Fibroblast of lung (primary cell): ENCODE measurements around the gene BIRC5. TPM values are rescaled to one million over a fixed set of nuclear protein-coding genes. Genes with fewer than 3 reads are reported as not detected.

Experiments used
- DNase-seq, 2 donors: peaks; one replicate each; pipeline versions ENCODE4 v3.0.0 to v3.0.0-alpha.2; 2010; ENCODE audit warnings: low read depth in 2 of 2
- H2AFZ ChIP-seq: 2 replicates; pipeline ENCODE4 v1.5.1; 2012; ENCODE audit warnings: low read length, control low read depth, inconsistent platforms
- H3K27ac ChIP-seq: 2 replicates; pipeline ENCODE4 v1.5.1; 2011; ENCODE audit warnings: low read length, control low read depth; ENCODE audit not compliant: insufficient read depth
- H3K27me3 ChIP-seq: 2 replicates; pipeline ENCODE4 v1.5.1; 2011; ENCODE audit warnings: mild to moderate bottlenecking, low read length; ENCODE audit not compliant: control insufficient read depth, insufficient read depth
- H3K36me3 ChIP-seq: 2 replicates; pipeline ENCODE4 v1.5.1; 2011; ENCODE audit warnings: low read length; ENCODE audit not compliant: control insufficient read depth, insufficient read depth
- H3K4me1 ChIP-seq: 2 replicates; pipeline ENCODE4 v1.5.1; 2011; ENCODE audit warnings: low read length; ENCODE audit not compliant: control insufficient read depth, insufficient read depth; ENCODE audit errors: extremely low read depth
- H3K4me2 ChIP-seq: 2 replicates; pipeline ENCODE4 v1.5.1; 2011; ENCODE audit warnings: low read length, control low read depth; ENCODE audit not compliant: insufficient read depth; ENCODE audit errors: extremely low read depth
- H3K4me3 ChIP-seq, 4 experiments: fragments of 200-600 bp in 1 of 4; sonication (generic) in 1 of 4; replicated peaks in 1 of 4; 2 replicates each; pipeline ENCODE4 v1.5.1; 2011 to 2016; ENCODE audit warnings: low read length in 4 of 4, low read depth in 3 of 4, mild to moderate bottlenecking in 3 of 4, control low read depth in 2 of 4, inconsistent platforms in 1 of 4, mixed read lengths in 1 of 4; ENCODE audit not compliant: insufficient read depth in 1 of 4; ENCODE audit errors: control extremely low read depth in 1 of 4
- H3K79me2 ChIP-seq: 2 replicates; pipeline ENCODE4 v1.5.1; 2012; ENCODE audit warnings: mild to moderate bottlenecking, low read length, inconsistent platforms; ENCODE audit not compliant: control insufficient read depth, insufficient read depth
- H3K9ac ChIP-seq: 2 replicates; pipeline ENCODE4 v1.5.1; 2011; ENCODE audit warnings: mild to moderate bottlenecking, low read length, control low read depth; ENCODE audit not compliant: insufficient read depth
- H3K9me3 ChIP-seq: 2 replicates; pipeline ENCODE4 v1.5.1; 2012; ENCODE audit warnings: low read depth, low read length; ENCODE audit not compliant: control insufficient read depth, insufficient read depth
- H4K20me1 ChIP-seq: 2 replicates; pipeline ENCODE4 v1.5.1; 2011; ENCODE audit warnings: low read length; ENCODE audit not compliant: control insufficient read depth, insufficient read depth; ENCODE audit errors: extremely low read depth
- CTCF ChIP-seq, 2 donors: IDR thresholded peaks in 1 of 2; conservative IDR thresholded peaks in 1 of 2; 1 replicate in 1 of 2; 2 replicates in 1 of 2; pipeline ENCODE4 v1.5.1; 2011 to 2012; ENCODE audit warnings: low read length in 2 of 2, control low read depth in 1 of 2, inconsistent platforms in 1 of 2, low read depth in 1 of 2, mild to moderate bottlenecking in 1 of 2
- EZH2 ChIP-seq: IDR thresholded peaks from 2 replicates; pipeline ENCODE4 v1.5.1; 2012; ENCODE audit warnings: low read length, control low read depth, mild to moderate bottlenecking; ENCODE audit errors: missing control alignments
- polyA plus RNA-seq, 2 donors: library from polyadenylated mRNA; depleted of rRNA in 1 of 2; stranded (reverse) in 1 of 2; unstranded in 1 of 2; fragments of >200 nt; gene quantifications; 2 replicates each; pipeline ENCODE4 v1.2.1, GENCODE V29; 2011 to 2012; ENCODE audit warnings: missing spikeins in 1 of 2
- total RNA-seq: library from RNA; depleted of rRNA; stranded (reverse); fragments of >200 nt; gene quantifications from 2 replicates; pipeline ENCODE4 v1.2.1, GENCODE V29; 2014

Gene BIRC5
- total and polyA plus RNA-seq, 2 donors (not counting 1 experiment from before 2014, with no cell fraction given) = 11.1 to 28.6 TPM

- TF ChIP-seq EZH2 = no peak
- TF ChIP-seq CTCF (conservative IDR thresholded peaks at IDR 0.05 in 1 of 2, IDR thresholded peaks at IDR 0.05 in 1 of 2; ENCODE audit: low read depth in 1 of 2, low read length in 2 of 2) = no peak
- Histone ChIP-seq H3K9me3 (no peaks in the 10 kb centered on the region), H3K79me2 (no peaks in the 10 kb centered on the region), H3K9ac (no peak overlapping the region), H4K20me1 (no peaks in the 10 kb centered on the region), H3K27ac (no peak overlapping the region), H2AFZ (no peak overlapping the region), H3K4me2 (peak overlapping the region; percentile 15), H3K36me3 (peaks cover 3% of the 10 kb centered on the region), H3K27me3 (no peaks in the 10 kb centered on the region), H3K4me3 (no peak overlapping the region), H3K4me1 (peaks cover 8% of the 10 kb centered on the region)
- DNase-seq = no peak
Measured at GRCh38 chr17:78173097-78173715, 40.8 kb upstream of the BIRC5 start.

- Histone ChIP-seq H3K27me3 (no peaks in the 10 kb centered on the region), H3K9me3 (no peaks in the 10 kb centered on the region), H2AFZ (no peak overlapping the region), H3K4me3 (no peak overlapping the region), H4K20me1 (no peaks in the 10 kb centered on the region), H3K9ac (no peak overlapping the region), H3K36me3 (peaks cover 3% of the 10 kb centered on the region), H3K4me2 (no peak overlapping the region), H3K79me2 (no peaks in the 10 kb centered on the region), H3K27ac (no peak overlapping the region), H3K4me1 (peaks cover 8% of the 10 kb centered on the region)
- TF ChIP-seq CTCF (conservative IDR thresholded peaks at IDR 0.05 in 1 of 2, IDR thresholded peaks at IDR 0.05 in 1 of 2; ENCODE audit: low read depth in 1 of 2, low read length in 2 of 2) (no peak), EZH2 (no peak)
- DNase-seq = no peak
Measured at GRCh38 chr17:78174346-78174869, 39.6 kb upstream of the BIRC5 start.

GRCh38 chr17:78174870-78175642 lies 39.0 kb upstream of the BIRC5 start:
- Histone ChIP-seq H3K4me2 (no peak overlapping the region), H3K36me3 (peaks cover 3% of the 10 kb centered on the region), H3K9ac (no peak overlapping the region), H3K4me3 (no peak overlapping the region), H4K20me1 (no peaks in the 10 kb centered on the region), H3K79me2 (no peaks in the 10 kb centered on the region), H3K27me3 (no peaks in the 10 kb centered on the region), H3K27ac (no peak overlapping the region), H2AFZ (no peak overlapping the region), H3K9me3 (no peaks in the 10 kb centered on the region), H3K4me1 (peaks cover 8% of the 10 kb centered on the region)
- DNase-seq = no peak
- TF ChIP-seq CTCF (conservative IDR thresholded peaks at IDR 0.05 in 1 of 2, IDR thresholded peaks at IDR 0.05 in 1 of 2; ENCODE audit: low read depth in 1 of 2, low read length in 2 of 2) = no peak
- no peak for TF ChIP-seq EZH2
